Activated naive CD4-positive, alpha-beta T cell treated with anti-CD3 and anti-CD28 coated beads, Interleukin-2, amount 50 U/mL, for 24 hours (primary cell): Measurements from ENCODE around the gene S100A5.

Source experiments
- H3K27ac Mint-ChIP-seq: one replicate; pipeline ENCODE4 v1.8.0; 2021; ENCODE audit warnings: mild to moderate bottlenecking, mixed read lengths
- H3K27me3 Mint-ChIP-seq: one replicate; pipeline ENCODE4 v1.8.0; 2021; ENCODE audit warnings: mixed read lengths
- H3K36me3 Mint-ChIP-seq: one replicate; pipeline ENCODE4 v1.8.0; 2021; ENCODE audit warnings: mixed read lengths
- H3K4me1 Mint-ChIP-seq: one replicate; pipeline ENCODE4 v1.8.0; 2021; ENCODE audit warnings: mixed read lengths
- H3K4me3 Mint-ChIP-seq: one replicate; pipeline ENCODE4 v1.8.0; 2021; ENCODE audit warnings: mild to moderate bottlenecking, mixed read lengths
- H3K9me3 Mint-ChIP-seq: one replicate; pipeline ENCODE4 v1.8.0; 2021; ENCODE audit warnings: mixed read lengths

Gene S100A5

GRCh38 chr1:153513023-153513422 lies 27.7 kb downstream of the S100A5 start:
- Mint-ChIP-seq H3K4me1 (peaks cover 9% of the 10 kb centered on the region), H3K4me3 (no peak overlapping the region), H3K9me3 (no peaks in the 10 kb centered on the region), H3K27me3 (no peaks in the 10 kb centered on the region), H3K27ac (no peak overlapping the region), H3K36me3 (no peaks in the 10 kb centered on the region)

DNA sequence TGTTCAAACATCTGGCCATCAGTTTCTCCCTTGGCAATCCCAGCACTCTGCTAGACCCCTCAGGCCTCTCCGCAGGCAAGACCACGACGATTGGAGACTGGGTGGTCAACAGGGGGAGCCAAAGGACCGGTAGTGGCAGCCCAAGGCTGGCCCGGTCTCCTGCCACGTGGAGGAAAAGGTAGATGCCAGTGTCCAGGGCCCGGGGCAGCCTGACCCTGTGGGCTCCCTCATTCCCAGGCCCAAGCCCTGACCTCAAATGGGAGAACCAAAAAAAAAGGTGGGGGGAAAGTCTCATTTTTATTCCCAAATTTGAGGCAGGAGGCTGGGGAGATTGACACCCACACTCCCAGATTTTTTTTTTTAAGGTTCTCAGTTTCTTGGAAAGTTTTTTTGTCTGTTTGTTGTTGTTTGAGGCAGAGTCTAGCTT lies 29.7 kb downstream of the S100A5 start:
- no peaks in the 10 kb centered on the region for H3K9me3 Mint-ChIP-seq
- peak overlapping the region; percentile 77 for H3K27ac Mint-ChIP-seq
- H3K4me3 Mint-ChIP-seq: no peak overlapping the region
- peaks cover 9% of the 10 kb centered on the region for H3K4me1 Mint-ChIP-seq
- H3K27me3 Mint-ChIP-seq: no peaks in the 10 kb centered on the region
- H3K36me3 Mint-ChIP-seq: no peaks in the 10 kb centered on the region

DNA sequence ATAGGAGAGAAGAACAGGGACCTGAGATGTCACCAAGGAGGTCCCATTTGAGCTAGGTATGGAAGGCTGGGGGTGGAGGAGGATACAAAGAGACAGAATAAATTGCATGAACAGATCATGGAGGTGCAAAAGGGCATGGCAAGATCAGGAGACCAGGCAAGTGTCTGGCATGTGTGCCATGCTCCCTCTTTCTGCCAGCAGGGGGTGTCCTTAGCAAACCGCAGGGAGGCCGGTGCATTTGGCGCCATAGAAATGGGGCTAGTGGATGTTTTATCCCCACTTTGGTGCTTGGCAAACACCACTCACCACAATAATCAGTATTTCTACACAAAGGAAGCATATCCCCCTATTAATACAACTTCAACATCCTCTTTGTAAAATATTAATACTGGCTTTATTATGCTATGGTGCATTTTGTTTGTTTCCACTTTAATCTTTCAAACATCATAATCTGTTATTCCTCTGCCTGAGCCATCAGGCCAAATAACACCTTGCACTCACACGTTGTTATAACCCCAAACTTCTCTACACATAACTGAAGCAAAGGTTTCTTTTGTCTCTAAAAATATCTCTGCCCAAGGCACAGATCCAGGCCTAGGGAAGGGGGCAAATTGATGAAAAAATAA lies 30.9 kb downstream of the S100A5 start:
- no peak overlapping the region for H3K27ac Mint-ChIP-seq
- no peak overlapping the region for H3K4me3 Mint-ChIP-seq
- H3K4me1 Mint-ChIP-seq: peaks cover 9% of the 10 kb centered on the region
- no peaks in the 10 kb centered on the region for H3K27me3 Mint-ChIP-seq
- no peaks in the 10 kb centered on the region for H3K9me3 Mint-ChIP-seq
- no peaks in the 10 kb centered on the region for H3K36me3 Mint-ChIP-seq

GRCh38 chr1:153509036-153509435 lies 31.7 kb downstream of the S100A5 start:
- Mint-ChIP-seq H3K27me3 (no peaks in the 10 kb centered on the region), H3K9me3 (no peaks in the 10 kb centered on the region), H3K4me1 (peaks cover 16% of the 10 kb centered on the region), H3K27ac (no peak overlapping the region), H3K4me3 (no peak overlapping the region), H3K36me3 (no peaks in the 10 kb centered on the region)

DNA sequence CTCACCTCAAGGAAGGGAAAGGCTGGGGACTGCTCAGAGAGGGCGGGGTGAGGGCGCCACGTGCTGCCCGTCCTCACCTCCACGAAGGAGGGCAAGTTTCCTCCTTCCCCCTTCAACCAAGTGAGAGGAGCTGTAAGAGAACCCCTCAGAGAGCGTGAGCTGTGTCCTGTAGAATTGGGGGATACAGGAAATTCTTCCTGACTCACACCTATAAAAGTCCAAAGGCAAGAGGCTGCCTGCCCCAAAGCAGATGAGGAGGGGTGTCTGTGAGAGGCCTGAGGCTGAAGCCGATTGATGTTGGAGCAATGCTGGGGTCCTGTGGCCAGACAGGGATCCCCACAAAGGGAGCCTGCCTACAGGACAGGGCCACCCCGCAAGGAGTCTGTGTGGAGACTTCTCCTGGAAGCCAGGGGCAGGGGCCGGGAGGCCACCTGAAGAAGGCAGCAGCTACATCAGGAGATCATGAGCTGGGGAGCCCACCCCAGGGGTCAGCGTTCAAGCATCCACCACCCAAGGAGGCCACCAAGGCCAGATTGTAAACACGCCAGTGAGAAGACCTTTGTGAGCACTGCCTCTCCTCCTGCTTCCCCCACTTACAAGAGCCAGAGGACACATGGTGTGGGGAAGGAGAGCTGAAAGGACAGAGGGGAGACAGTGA lies 32.7 kb downstream of the S100A5 start:
- H3K4me1 Mint-ChIP-seq: peaks cover 16% of the 10 kb centered on the region
- H3K4me3 Mint-ChIP-seq: no peak overlapping the region
- no peak overlapping the region for H3K27ac Mint-ChIP-seq
- no peaks in the 10 kb centered on the region for H3K36me3 Mint-ChIP-seq
- H3K9me3 Mint-ChIP-seq: no peaks in the 10 kb centered on the region
- H3K27me3 Mint-ChIP-seq: no peaks in the 10 kb centered on the region

DNA sequence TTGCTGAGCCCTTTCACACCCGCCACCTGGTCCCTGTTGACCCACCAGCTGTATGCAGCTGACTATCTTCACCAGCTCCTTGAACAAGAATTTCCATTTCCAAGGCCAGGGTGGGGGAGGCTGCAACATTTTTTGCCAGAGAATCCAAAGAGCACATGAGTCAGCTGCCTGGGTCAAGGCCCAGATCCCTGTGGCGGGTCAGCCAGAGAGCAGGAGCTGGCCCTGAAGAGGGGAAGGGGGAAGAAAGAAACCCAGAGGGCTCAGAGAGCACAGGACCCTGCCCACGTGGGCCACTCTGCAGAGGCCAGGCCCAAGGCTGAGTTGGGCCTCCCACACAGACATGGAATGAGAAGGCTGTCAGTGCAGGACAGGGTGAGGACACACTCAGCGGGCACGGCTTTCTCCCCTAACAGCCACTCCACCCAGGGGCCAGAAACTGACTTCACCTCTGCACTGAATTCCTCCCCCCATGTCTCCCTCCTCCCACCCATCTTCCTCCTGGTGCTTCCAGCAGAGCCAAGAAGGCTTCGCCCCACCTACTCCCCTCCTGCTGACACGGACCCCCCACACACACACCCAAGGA lies 33.8 kb downstream of the S100A5 start:
- no peaks in the 10 kb centered on the region for H3K9me3 Mint-ChIP-seq
- H3K36me3 Mint-ChIP-seq: no peaks in the 10 kb centered on the region
- H3K4me3 Mint-ChIP-seq: no peak overlapping the region
- no peak overlapping the region for H3K27ac Mint-ChIP-seq
- no peaks in the 10 kb centered on the region for H3K27me3 Mint-ChIP-seq
- peaks cover 16% of the 10 kb centered on the region for H3K4me1 Mint-ChIP-seq

DNA sequence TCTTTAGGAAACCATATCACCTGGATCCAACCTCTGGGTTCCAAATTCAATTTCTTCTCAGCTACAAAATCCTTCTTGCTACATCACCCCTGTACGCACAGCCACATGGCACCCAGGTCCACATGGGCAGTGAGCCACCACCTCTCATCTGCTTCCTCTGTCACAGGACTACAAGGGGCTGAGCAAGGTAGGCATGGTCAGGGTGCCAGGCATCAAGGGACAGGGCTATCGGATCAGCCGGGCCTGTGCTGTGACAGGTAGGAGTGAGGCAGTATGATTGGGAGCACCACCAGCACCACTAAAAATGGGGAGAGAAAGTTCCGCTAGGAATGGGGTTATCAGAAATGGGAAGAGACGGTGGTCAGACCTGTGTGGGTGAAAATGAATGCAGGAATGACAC lies 34.3 kb downstream of the S100A5 start:
- Mint-ChIP-seq H3K27ac (no peak overlapping the region), H3K36me3 (no peaks in the 10 kb centered on the region), H3K4me3 (no peak overlapping the region)

GRCh38 chr1:153505576-153505975 lies 35.2 kb downstream of the S100A5 start:
- Mint-ChIP-seq H3K27ac (no peak overlapping the region), H3K4me3 (no peak overlapping the region), H3K4me1 (peaks cover 7% of the 10 kb centered on the region), H3K36me3 (no peaks in the 10 kb centered on the region), H3K9me3 (no peaks in the 10 kb centered on the region), H3K27me3 (no peaks in the 10 kb centered on the region)

More for the DNA sequence above, 34.3 kb downstream of the S100A5 start:
- Mint-ChIP-seq H3K4me1 (peaks cover 14% of the 10 kb centered on the region), H3K9me3 (no peaks in the 10 kb centered on the region), H3K27me3 (no peaks in the 10 kb centered on the region)

DNA sequence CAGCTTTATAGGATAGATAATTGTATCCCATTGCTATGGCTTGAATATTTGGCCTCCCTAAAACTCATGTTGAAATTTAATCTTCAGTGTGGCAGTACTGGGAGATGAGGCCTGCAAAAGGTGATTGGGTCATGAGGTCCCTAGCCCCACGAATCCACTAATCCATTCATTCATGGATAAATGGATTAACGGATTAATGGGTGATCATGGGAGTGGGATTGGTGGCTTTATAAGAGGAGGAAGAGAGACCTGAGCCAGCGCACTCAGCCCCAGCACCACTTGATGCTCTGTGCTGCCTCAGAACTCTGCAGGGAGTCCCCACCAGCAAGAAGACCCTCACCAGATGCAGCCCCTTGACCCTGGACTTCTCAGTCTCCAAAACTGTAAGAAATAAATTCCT lies 37.0 kb downstream of the S100A5 start:
- H3K4me3 Mint-ChIP-seq: no peak overlapping the region
- H3K4me1 Mint-ChIP-seq: peaks cover 7% of the 10 kb centered on the region
- no peak overlapping the region for H3K27ac Mint-ChIP-seq

GRCh38 chr1:153498746-153499145 lies 42.0 kb downstream of the S100A5 start:
- H3K4me3 Mint-ChIP-seq: no peak overlapping the region
- H3K27me3 Mint-ChIP-seq: peaks cover 6% of the 10 kb centered on the region
- no peaks in the 10 kb centered on the region for H3K4me1 Mint-ChIP-seq
- H3K36me3 Mint-ChIP-seq: no peaks in the 10 kb centered on the region
- no peak overlapping the region for H3K27ac Mint-ChIP-seq
- no peaks in the 10 kb centered on the region for H3K9me3 Mint-ChIP-seq

More for the DNA sequence above, 37.0 kb downstream of the S100A5 start:
- H3K36me3 Mint-ChIP-seq: no peaks in the 10 kb centered on the region
- no peaks in the 10 kb centered on the region for H3K9me3 Mint-ChIP-seq
- peaks cover 2% of the 10 kb centered on the region for H3K27me3 Mint-ChIP-seq

DNA sequence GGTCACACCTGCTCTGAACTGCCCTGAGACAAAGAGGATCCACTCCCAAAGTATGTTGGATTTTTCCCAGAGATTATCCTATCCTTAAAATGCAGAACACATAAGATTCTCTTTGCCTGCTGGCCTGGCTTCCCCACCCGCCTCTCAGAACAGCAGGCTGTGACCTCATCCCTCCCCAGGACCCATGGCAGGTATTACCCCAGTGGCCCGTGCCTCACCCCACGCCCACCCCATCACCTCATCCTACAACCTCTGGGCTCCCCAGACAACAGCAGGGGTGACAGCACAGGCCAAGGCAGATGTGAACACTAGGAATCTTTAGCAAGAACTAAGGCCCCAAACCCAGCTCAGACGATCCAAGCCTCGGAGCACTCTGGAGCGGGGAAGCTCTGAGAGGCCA lies 45.2 kb downstream of the S100A5 start:
- H3K27ac Mint-ChIP-seq: no peak overlapping the region

GRCh38 chr1:153494976-153495535 lies 45.7 kb downstream of the S100A5 start:
- H3K27ac Mint-ChIP-seq: no peak overlapping the region
- H3K9me3 Mint-ChIP-seq: no peaks in the 10 kb centered on the region
- H3K27me3 Mint-ChIP-seq: peaks cover 6% of the 10 kb centered on the region
- no peaks in the 10 kb centered on the region for H3K36me3 Mint-ChIP-seq
- H3K4me1 Mint-ChIP-seq: no peaks in the 10 kb centered on the region
- no peak overlapping the region for H3K4me3 Mint-ChIP-seq

More for the DNA sequence above, 45.2 kb downstream of the S100A5 start:
- Mint-ChIP-seq H3K4me1 (no peaks in the 10 kb centered on the region), H3K4me3 (no peak overlapping the region), H3K9me3 (no peaks in the 10 kb centered on the region), H3K27me3 (peaks cover 6% of the 10 kb centered on the region), H3K36me3 (no peaks in the 10 kb centered on the region)

DNA sequence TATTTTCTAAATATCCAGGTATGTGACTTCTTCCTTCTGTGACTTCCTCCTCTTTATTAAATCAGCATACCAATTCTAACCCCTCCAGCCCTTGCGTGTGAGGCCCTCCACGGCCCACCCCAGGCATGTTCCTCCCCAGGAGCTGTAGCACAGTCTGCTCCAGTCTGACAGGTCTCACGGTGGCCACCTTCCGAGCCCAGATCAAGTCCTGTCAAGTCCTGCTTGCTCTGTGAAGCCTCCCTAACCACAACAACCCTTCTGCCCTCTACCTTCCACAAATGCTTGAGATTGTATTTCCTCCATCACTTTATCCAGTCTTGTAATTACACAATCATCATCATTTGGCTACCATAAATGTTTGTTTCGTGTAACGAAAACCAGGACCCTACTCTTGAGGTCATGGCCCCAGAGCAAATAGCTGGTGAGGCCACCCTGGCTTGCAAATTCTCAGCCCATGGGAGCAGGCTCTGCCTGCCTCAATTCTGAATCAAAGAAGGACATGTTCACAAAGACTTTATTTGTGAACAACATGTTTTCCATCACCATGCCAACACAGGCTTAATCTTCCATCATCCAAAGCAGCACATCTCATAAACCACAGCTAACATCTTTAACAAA lies 47.3 kb downstream of the S100A5 start:
- Mint-ChIP-seq H3K27me3 (peaks cover 4% of the 10 kb centered on the region), H3K9me3 (no peaks in the 10 kb centered on the region), H3K4me3 (no peak overlapping the region), H3K27ac (no peak overlapping the region), H3K36me3 (no peaks in the 10 kb centered on the region), H3K4me1 (no peaks in the 10 kb centered on the region)

DNA sequence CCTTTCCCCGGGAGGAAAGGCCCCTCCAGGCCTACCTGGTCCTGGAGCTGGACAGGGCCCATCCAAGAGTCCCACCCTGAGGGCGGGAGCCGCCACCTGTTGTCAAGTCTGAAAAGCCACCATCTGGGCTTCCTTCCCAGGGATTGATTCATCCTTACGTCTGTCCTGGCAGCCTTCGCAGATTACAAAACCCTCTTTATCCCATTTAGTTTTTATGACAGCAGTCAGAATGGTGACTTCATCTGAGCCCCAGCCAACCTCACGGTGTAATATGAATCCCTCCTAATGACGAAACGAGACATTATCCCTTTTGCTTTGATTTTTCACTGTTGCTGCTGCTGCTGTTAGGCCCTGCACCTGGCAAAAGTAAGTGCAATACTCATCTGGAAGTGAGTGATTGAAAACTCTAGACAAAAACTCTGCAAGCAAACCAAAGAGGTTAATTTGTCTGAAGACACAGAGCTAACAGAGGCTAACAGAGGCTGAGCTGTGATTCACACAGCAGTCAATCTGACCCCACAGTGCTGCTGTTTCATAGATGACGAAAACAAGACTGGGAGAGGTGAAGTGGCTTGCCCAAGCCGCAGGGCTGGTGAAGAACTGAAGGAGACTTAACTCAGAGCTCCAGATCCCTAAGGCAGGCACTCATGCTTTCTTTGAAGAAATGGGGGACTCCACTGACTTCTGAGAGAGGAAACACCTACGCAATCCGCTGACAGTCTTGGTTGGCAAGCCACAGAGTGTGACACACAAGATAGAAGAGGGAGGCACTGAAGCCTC lies 50.3 kb downstream of the S100A5 start:
- Mint-ChIP-seq H3K36me3 (no peaks in the 10 kb centered on the region), H3K9me3 (no peaks in the 10 kb centered on the region), H3K4me3 (no peak overlapping the region), H3K27me3 (peaks cover 4% of the 10 kb centered on the region), H3K27ac (no peak overlapping the region), H3K4me1 (no peaks in the 10 kb centered on the region)

DNA sequence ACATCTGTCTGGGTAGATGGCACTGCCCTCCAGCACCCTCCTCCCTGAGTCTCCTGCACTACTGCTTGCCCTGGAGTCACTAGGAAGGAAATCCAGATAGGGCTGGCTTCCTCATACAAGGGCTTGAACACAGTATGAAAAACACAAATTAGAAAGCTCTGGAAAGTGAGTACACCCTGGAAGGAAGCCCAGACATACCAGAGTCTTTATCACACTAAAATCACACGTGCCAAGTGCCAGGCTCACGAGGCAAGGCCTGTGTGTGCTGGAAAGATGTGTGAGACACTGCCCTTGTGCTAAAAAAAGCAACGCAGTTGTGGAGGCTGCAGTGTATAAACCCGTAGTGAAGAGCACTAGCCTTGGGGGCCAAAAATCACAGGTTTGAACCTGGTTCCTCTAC lies 52.0 kb downstream of the S100A5 start:
- Mint-ChIP-seq H3K27ac (no peak overlapping the region), H3K9me3 (no peaks in the 10 kb centered on the region), H3K4me1 (no peaks in the 10 kb centered on the region), H3K36me3 (no peaks in the 10 kb centered on the region), H3K27me3 (peaks cover 14% of the 10 kb centered on the region), H3K4me3 (no peak overlapping the region)
